ENCODE data around the gene RADIL.

Gene RADIL

GRCh38 chr7:4791101-4791737 is 92.3 kb downstream of the RADIL start:
- ChIA-PET POLR2A (no interaction called here), CTCF (interaction anchor here (0.6 to 0.9 kb wide), 2 partner anchors 214 to 1343 kb away, joined by 3 read pairs; no protein-coding TSS in a partner anchor)
- DNase-seq (ENCODE audit: extremely low spot score): no peak
- TF ChIP-seq HDGF (IDR thresholded peaks at IDR 0.05; ENCODE audit: borderline replicate concordance) (no peak), ZNF384 (IDR thresholded peaks at IDR 0.05) (no peak), SUZ12 (IDR thresholded peaks at IDR 0.05) (no peak), BHLHE40 (IDR thresholded peaks at IDR 0.05; ENCODE audit: borderline replicate concordance) (no peak), ARNT (IDR thresholded peaks at IDR 0.05) (no peak), ELF4 (IDR thresholded peaks at IDR 0.05) (no peak), LEF1 (IDR thresholded peaks at IDR 0.05; ENCODE audit: borderline replicate concordance) (no peak), FOXK2 (IDR thresholded peaks at IDR 0.05) (no peak), PKNOX1 (IDR thresholded peaks at IDR 0.05) (no peak), NFRKB (IDR thresholded peaks at IDR 0.05) (no peak), L3MBTL2 (conservative IDR thresholded peaks at IDR 0.05) (no peak), TARDBP (IDR thresholded peaks at IDR 0.05) (no peak), CTBP1 (IDR thresholded peaks at IDR 0.05; ENCODE audit: borderline replicate concordance) (no peak), SP1 (IDR thresholded peaks at IDR 0.05) (no peak)

- DNase-seq (ENCODE audit: extremely low spot score): no peak
- ChIA-PET CTCF (no interaction called here), POLR2A (no interaction called here)
- no peak for TF ChIP-seq BHLHE40 (IDR thresholded peaks at IDR 0.05; ENCODE audit: borderline replicate concordance)
- TF ChIP-seq ELF4 (IDR thresholded peaks at IDR 0.05): no peak
- TF ChIP-seq FOXA1 (IDR thresholded peaks at IDR 0.05): no peak
- TF ChIP-seq FOXK2 (IDR thresholded peaks at IDR 0.05): no peak
- TF ChIP-seq CTBP1 (IDR thresholded peaks at IDR 0.05; ENCODE audit: borderline replicate concordance): no peak
- no peak for TF ChIP-seq PKNOX1 (IDR thresholded peaks at IDR 0.05)
- no peak for TF ChIP-seq LEF1 (IDR thresholded peaks at IDR 0.05; ENCODE audit: borderline replicate concordance)
- TF ChIP-seq TARDBP (IDR thresholded peaks at IDR 0.05): no peak
- TF ChIP-seq HDGF (IDR thresholded peaks at IDR 0.05; ENCODE audit: borderline replicate concordance): no peak
- no peak for TF ChIP-seq FOXM1 (IDR thresholded peaks at IDR 0.05; ENCODE audit: borderline replicate concordance)
- no peak for TF ChIP-seq NFRKB (IDR thresholded peaks at IDR 0.05)
- no peak for TF ChIP-seq SP1 (IDR thresholded peaks at IDR 0.05)
- TF ChIP-seq L3MBTL2 (conservative IDR thresholded peaks at IDR 0.05): no peak
- TF ChIP-seq ARNT (IDR thresholded peaks at IDR 0.05): no peak
- no peak for TF ChIP-seq SUZ12 (IDR thresholded peaks at IDR 0.05)
Observed at GRCh38 chr7:4790516-4790991, 93.0 kb downstream of the RADIL start.

- DNase-seq (ENCODE audit: extremely low spot score): no peak
- TF ChIP-seq TARDBP (IDR thresholded peaks at IDR 0.05) (no peak), PKNOX1 (IDR thresholded peaks at IDR 0.05) (no peak), FOXM1 (IDR thresholded peaks at IDR 0.05; ENCODE audit: borderline replicate concordance) (no peak), HDGF (IDR thresholded peaks at IDR 0.05; ENCODE audit: borderline replicate concordance) (no peak), BHLHE40 (IDR thresholded peaks at IDR 0.05; ENCODE audit: borderline replicate concordance) (no peak), L3MBTL2 (conservative IDR thresholded peaks at IDR 0.05) (no peak), LEF1 (IDR thresholded peaks at IDR 0.05; ENCODE audit: borderline replicate concordance) (no peak), ARNT (IDR thresholded peaks at IDR 0.05) (no peak)
- ChIA-PET POLR2A (no interaction called here), CTCF (no interaction called here)
Observed at GRCh38 chr7:4790078-4790465, 93.4 kb downstream of the RADIL start.

GRCh38 chr7:4789194-4790077 is 94.1 kb downstream of the RADIL start:
- ChIA-PET POLR2A (no interaction called here), CTCF (no interaction called here)
- TF ChIP-seq L3MBTL2 (conservative IDR thresholded peaks at IDR 0.05) (no peak), LEF1 (IDR thresholded peaks at IDR 0.05; ENCODE audit: borderline replicate concordance) (no peak)
- no peak for DNase-seq (ENCODE audit: extremely low spot score)

- no peak for DNase-seq (ENCODE audit: extremely low spot score)
- ChIA-PET POLR2A (no interaction called here), CTCF (no interaction called here)
- TF ChIP-seq SP1 (IDR thresholded peaks at IDR 0.05) (no peak), FOXM1 (IDR thresholded peaks at IDR 0.05; ENCODE audit: borderline replicate concordance) (no peak)
Observed at GRCh38 chr7:4788627-4789189, 94.8 kb downstream of the RADIL start.

- CTCF ChIA-PET: no interaction called here
- TF ChIP-seq L3MBTL2 (conservative IDR thresholded peaks at IDR 0.05): no peak
- TF ChIP-seq FOXA1 (IDR thresholded peaks at IDR 0.05): no peak
- TF ChIP-seq LEF1 (IDR thresholded peaks at IDR 0.05; ENCODE audit: borderline replicate concordance): no peak
- no peak for TF ChIP-seq HDGF (IDR thresholded peaks at IDR 0.05; ENCODE audit: borderline replicate concordance)
- no peak for TF ChIP-seq ARNT (IDR thresholded peaks at IDR 0.05)
- TF ChIP-seq NFRKB (IDR thresholded peaks at IDR 0.05): no peak
- TF ChIP-seq ZNF384 (IDR thresholded peaks at IDR 0.05): no peak
- no peak for DNase-seq (ENCODE audit: extremely low spot score)
- POLR2A ChIA-PET: no interaction called here
Observed at GRCh38 chr7:4787947-4788626, 95.4 kb downstream of the RADIL start.

Data from HEK293T (cell line).